ENCODE data around the gene IMP4. TPM values are rescaled to one million over a fixed set of nuclear protein-coding genes. Genes with fewer than 3 reads are reported as not detected.

IMP4 gene
- total and polyA plus RNA-seq, 2 donors (not counting 3 experiments of a cell fraction or from before 2014, with no cell fraction given): 74.0 to 149 TPM

DNA sequence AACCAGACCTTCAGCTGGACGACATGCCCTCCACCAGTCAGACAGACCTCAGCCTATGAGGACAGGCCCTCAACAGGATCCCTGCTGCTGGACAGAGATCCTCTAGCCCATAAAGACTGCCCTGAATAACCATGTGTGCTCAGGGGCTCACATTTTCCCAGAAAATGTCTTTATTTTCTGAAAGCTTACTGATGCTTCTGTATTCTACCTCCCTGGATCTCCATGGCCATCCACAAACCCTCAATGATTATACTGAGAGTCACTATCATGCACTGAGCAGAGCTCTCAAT, 11.4 kb downstream of the IMP4 start:
- Histone ChIP-seq H3K9ac (replicated peaks; ENCODE audit: extremely low read depth, insufficient read depth, low read length) (no peak overlapping the region), H3K27ac (ENCODE audit: insufficient read depth, low read depth, low read length) (no peak overlapping the region), H3K9me3 (replicated peaks; ENCODE audit: control insufficient read depth, insufficient read depth, low read length) (no peaks in the 10 kb centered on the region), H3K27me3 (ENCODE audit: control insufficient read depth in 2 of 2, insufficient read depth in 2 of 2, low read length in 2 of 2) (no peaks in the 10 kb centered on the region), H3K4me3 (replicated peaks in 1 of 3; ENCODE audit: insufficient read depth in 1 of 3, low read depth in 1 of 3, low read length in 3 of 3) (no peak overlapping the region), H4K20me1 (replicated peaks; ENCODE audit: control insufficient read depth, extremely low read depth, insufficient read depth, low read length) (no peaks in the 10 kb centered on the region), H3K4me1 (ENCODE audit: control insufficient read depth, extremely low read depth, insufficient read depth, low read length) (peaks cover 4% of the 10 kb centered on the region), H3K9me1 (replicated peaks; ENCODE audit: control insufficient read depth, extremely low read depth, insufficient read depth, low read length) (no peaks in the 10 kb centered on the region), H3K79me2 (ENCODE audit: control insufficient read depth, insufficient read depth, low read length) (no peaks in the 10 kb centered on the region), H3K36me3 (ENCODE audit: control insufficient read depth in 2 of 2, extremely low read depth in 1 of 2, insufficient read depth in 2 of 2, low read length in 2 of 2) (no peaks in the 10 kb centered on the region), H3K4me2 (ENCODE audit: insufficient read depth, low read length) (no peak overlapping the region), H2AFZ (ENCODE audit: low read depth, low read length) (no peak overlapping the region)
- ChIA-PET POLR2A (no interaction called here), CTCF (interaction anchor here (1.3 to 1.5 kb wide), 3 partner anchors 12 to 21 kb away, joined by 5 to 6 read pairs (median 5); partner anchors contain the start of gene IMP4)
- no peak for FAIRE-seq
- dilution Hi-C loops (cut with MboI; ENCODE audit: extremely low pct_ligation_motif_present, low sequenced_read_pairs): no loop called here
- TF ChIP-seq, protein P1, sequence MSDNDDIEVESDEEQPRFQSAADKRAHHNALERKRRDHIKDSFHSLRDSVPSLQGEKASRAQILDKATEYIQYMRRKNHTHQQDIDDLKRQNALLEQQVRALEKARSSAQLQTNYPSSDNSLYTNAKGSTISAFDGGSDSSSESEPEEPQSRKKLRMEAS (IDR thresholded peaks at IDR 0.05; ENCODE audit: insufficient read depth, insufficient read length): no peak
- no peak for TF ChIP-seq JUN (IDR thresholded peaks at IDR 0.05; ENCODE audit: borderline replicate concordance, insufficient read depth, insufficient read length, low read depth)
- DNase-seq (ENCODE audit: low read depth, low spot score): no peak
- intact Hi-C loops (cut with micrococcal nuclease): loop anchor here (10.0 kb wide), 1 partner anchor 371 kb away; the partner anchor contains the start of gene GPR148
- no TSS peak for BruUV-seq (replicated peaks)

DNA sequence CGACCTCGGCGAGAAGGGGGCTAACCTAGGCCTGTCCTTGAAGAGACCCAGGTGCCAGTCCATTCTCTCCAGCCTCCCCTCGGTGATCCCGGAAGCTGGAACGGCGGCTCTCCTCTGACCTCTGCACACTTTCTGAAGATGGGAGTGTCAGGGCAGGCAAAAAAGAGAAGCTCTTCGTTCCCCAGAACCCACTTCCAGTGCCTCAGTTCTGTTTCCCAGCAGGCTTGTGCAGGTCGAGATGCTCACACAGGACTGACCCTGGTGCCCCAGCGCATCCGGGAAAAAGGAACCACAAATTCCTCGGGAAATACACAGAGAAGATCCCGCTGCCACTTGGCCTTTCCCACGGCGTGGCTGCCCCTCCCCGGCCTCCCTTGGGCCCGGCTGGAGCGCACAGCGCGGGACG, 12.5 kb downstream of the IMP4 start:
- H3K4me2 ChIP-seq (ENCODE audit: insufficient read depth, low read length): peak overlapping the region; percentile 48
- peak overlapping the region in 2 of 3 experiments; percentile 37 to 81 for H3K4me3 ChIP-seq (replicated peaks in 1 of 3; ENCODE audit: insufficient read depth in 1 of 3, low read depth in 1 of 3, low read length in 3 of 3)
- no peak overlapping the region for H3K27ac ChIP-seq (ENCODE audit: insufficient read depth, low read depth, low read length)
- intact Hi-C loops (cut with micrococcal nuclease) (loop anchor here (1.0 to 10.0 kb wide), 2 partner anchors 13 to 370 kb away; partner anchors contain the start of genes GPR148 and IMP4), dilution Hi-C loops (cut with MboI; ENCODE audit: extremely low pct_ligation_motif_present, low sequenced_read_pairs) (no loop called here)
- H3K9me1 ChIP-seq (replicated peaks; ENCODE audit: control insufficient read depth, extremely low read depth, insufficient read depth, low read length): no peaks in the 10 kb centered on the region
- BruUV-seq (replicated peaks): TSS peak; percentile 43
- TF ChIP-seq GATA2 (IDR thresholded peaks at IDR 0.05; ENCODE audit: insufficient read depth, insufficient read length, low read depth, low read length) (no peak), JUN (IDR thresholded peaks at IDR 0.05; ENCODE audit: borderline replicate concordance, insufficient read depth, insufficient read length, low read depth) (no peak), POLR2AphosphoS5 (IDR thresholded peaks at IDR 0.05; ENCODE audit: insufficient read depth, low read depth, low read length) (no peak), FOS (IDR thresholded peaks at IDR 0.05; ENCODE audit: borderline replicate concordance, insufficient read depth, low read length) (no peak), EZH2 (IDR thresholded peaks at IDR 0.05; ENCODE audit: borderline replicate concordance, low read depth, low read length, severe bottlenecking) (no peak), POLR2A (IDR thresholded peaks at IDR 0.05; ENCODE audit: low read depth, low read length) (no peak), MYC (IDR thresholded peaks at IDR 0.05; ENCODE audit: low read depth, low read length) (no peak)
- TF ChIP-seq, protein P1 (IDR thresholded peaks at IDR 0.05; ENCODE audit: insufficient read depth, insufficient read length): no peak
- TF ChIP-seq, protein P2, sequence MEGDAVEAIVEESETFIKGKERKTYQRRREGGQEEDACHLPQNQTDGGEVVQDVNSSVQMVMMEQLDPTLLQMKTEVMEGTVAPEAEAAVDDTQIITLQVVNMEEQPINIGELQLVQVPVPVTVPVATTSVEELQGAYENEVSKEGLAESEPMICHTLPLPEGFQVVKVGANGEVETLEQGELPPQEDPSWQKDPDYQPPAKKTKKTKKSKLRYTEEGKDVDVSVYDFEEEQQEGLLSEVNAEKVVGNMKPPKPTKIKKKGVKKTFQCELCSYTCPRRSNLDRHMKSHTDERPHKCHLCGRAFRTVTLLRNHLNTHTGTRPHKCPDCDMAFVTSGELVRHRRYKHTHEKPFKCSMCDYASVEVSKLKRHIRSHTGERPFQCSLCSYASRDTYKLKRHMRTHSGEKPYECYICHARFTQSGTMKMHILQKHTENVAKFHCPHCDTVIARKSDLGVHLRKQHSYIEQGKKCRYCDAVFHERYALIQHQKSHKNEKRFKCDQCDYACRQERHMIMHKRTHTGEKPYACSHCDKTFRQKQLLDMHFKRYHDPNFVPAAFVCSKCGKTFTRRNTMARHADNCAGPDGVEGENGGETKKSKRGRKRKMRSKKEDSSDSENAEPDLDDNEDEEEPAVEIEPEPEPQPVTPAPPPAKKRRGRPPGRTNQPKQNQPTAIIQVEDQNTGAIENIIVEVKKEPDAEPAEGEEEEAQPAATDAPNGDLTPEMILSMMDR (IDR thresholded peaks at IDR 0.05; ENCODE audit: extremely low read depth in 1 of 2, insufficient read depth in 1 of 2, low read depth in 1 of 2, low read length in 2 of 2): no peak
- FAIRE-seq (peak; percentile 12), DNase-seq (ENCODE audit: low read depth, low spot score) (no peak)
- ChIA-PET POLR2A (interaction anchor here (1.0 to 2.0 kb wide), 2 partner anchors 13 to 15 kb away, joined by 3 to 17 read pairs; partner anchors contain the start of gene IMP4), CTCF (interaction anchor here (1.1 to 2.4 kb wide), 4 partner anchors 12 to 34 kb away, joined by 3 to 37 read pairs (median 5); partner anchors contain the start of gene IMP4)
- H3K36me3 ChIP-seq (ENCODE audit: control insufficient read depth in 2 of 2, extremely low read depth in 1 of 2, insufficient read depth in 2 of 2, low read length in 2 of 2): no peaks in the 10 kb centered on the region
- peak overlapping the region; percentile 60 for H2AFZ ChIP-seq (ENCODE audit: low read depth, low read length)
- H4K20me1 ChIP-seq (replicated peaks; ENCODE audit: control insufficient read depth, extremely low read depth, insufficient read depth, low read length): no peaks in the 10 kb centered on the region
- H3K9me3 ChIP-seq (replicated peaks; ENCODE audit: control insufficient read depth, insufficient read depth, low read length): no peaks in the 10 kb centered on the region
- no peaks in the 10 kb centered on the region for H3K27me3 ChIP-seq (ENCODE audit: control insufficient read depth in 2 of 2, insufficient read depth in 2 of 2, low read length in 2 of 2)
- peak overlapping the region; percentile 41 for H3K9ac ChIP-seq (replicated peaks; ENCODE audit: extremely low read depth, insufficient read depth, low read length)
- H3K4me1 ChIP-seq (ENCODE audit: control insufficient read depth, extremely low read depth, insufficient read depth, low read length): peaks cover 4% of the 10 kb centered on the region
- no peaks in the 10 kb centered on the region for H3K79me2 ChIP-seq (ENCODE audit: control insufficient read depth, insufficient read depth, low read length)

Data from endothelial cell of umbilical vein (primary cell).